GM12878 (cell line): ENCODE measurements around the gene FRMD3. TPM values are rescaled to one million over a fixed set of nuclear protein-coding genes. Genes with fewer than 3 reads are reported as not detected.

Source experiments
- ATAC-seq: fragments of 200-7000 bp; cut with Tn5 transposase; 3 replicates; pipeline ENCODE4 v1.9.1; 2020; ENCODE audit warnings: mild to moderate bottlenecking, moderate library complexity
- BruUV-seq: library from RNA; stranded (reverse); fragments of 400-500 nt; replicated peaks from 2 replicates; lab custom pipeline; 2021; lab: Mats Ljungman, UMichigan
- CTCF ChIA-PET: fragments of 300-600 bp; sonication (Branson Sonifier 250); formaldehyde crosslinking; extraction: SDS; loops from one replicate; lab custom pipeline; 2021; ENCODE audit warnings: inconsistent platforms; lab: Yijun Ruan, JAX
- POLR2A ChIA-PET: fragments of 350-600 bp; formaldehyde crosslinking; extraction: SDS; loops from one replicate; lab custom pipeline; 2021; ENCODE audit warnings: inconsistent platforms; lab: Charles Lee
- RAD21 ChIA-PET: fragments of 300-600 bp; sonication (Branson Sonifier 250); formaldehyde crosslinking; loops from one replicate; lab custom pipeline; 2023; ENCODE audit warnings: antibody characterized with exemption; ENCODE audit not compliant: unreplicated experiment; lab: Charles Lee
- SMC1A ChIA-PET: fragments of 300-600 bp; sonication (Branson Sonifier 250); formaldehyde crosslinking; loops from one replicate; lab custom pipeline; 2023; ENCODE audit not compliant: unreplicated experiment, uncharacterized antibody; lab: Charles Lee
- DNase-seq: peaks from one replicate; pipeline ENCODE4 v3.0.0-alpha.2; 2011; ENCODE audit warnings: low read depth, low spot score
- FAIRE-seq: peaks from 3 replicates; lab custom pipeline; 2011; peaks lifted over from hg19 to GRCh38; lab: Jason Lieb, UNC
- H2AFZ ChIP-seq: 2 replicates; pipeline ENCODE4 v1.6.0; 2011; ENCODE audit warnings: low read depth, low read length, control low read depth; ENCODE audit not compliant: control insufficient read depth
- H3K27ac ChIP-seq: 2 replicates; pipeline ENCODE4 v1.5.1; 2011; ENCODE audit warnings: control low read depth; ENCODE audit not compliant: control insufficient read depth, insufficient read depth
- H3K27me3 ChIP-seq, 2 experiments: replicated peaks in 1 of 2; 2 replicates each; pipeline versions ENCODE4 v1.6.0 to v1.6.1; 2011; ENCODE audit warnings: low read length in 1 of 2; ENCODE audit not compliant: control insufficient read depth in 2 of 2, insufficient read depth in 2 of 2
- H3K36me3 ChIP-seq, 2 experiments: 2 replicates each; pipeline ENCODE4 v1.5.1; 2011; ENCODE audit warnings: low read length in 1 of 2; ENCODE audit not compliant: control insufficient read depth in 2 of 2, insufficient read depth in 2 of 2
- H3K4me1 ChIP-seq: 2 replicates; pipeline ENCODE4 v1.6.1; 2011; ENCODE audit warnings: mild to moderate bottlenecking, low read length, moderate library complexity, mixed read lengths; ENCODE audit not compliant: control insufficient read depth, insufficient read depth
- H3K4me2 ChIP-seq: 2 replicates; pipeline ENCODE4 v1.6.0; 2011; ENCODE audit warnings: control low read depth; ENCODE audit not compliant: control insufficient read depth, insufficient read depth
- H3K4me3 ChIP-seq: fragments of 200-600 bp; sonication (generic); 2 replicates; pipeline ENCODE4 v1.5.1; 2016
- H3K79me2 ChIP-seq: 2 replicates; pipeline ENCODE4 v1.6.0; 2011; ENCODE audit warnings: low read length; ENCODE audit not compliant: control insufficient read depth, insufficient read depth
- H3K9ac ChIP-seq: 2 replicates; pipeline ENCODE4 v1.8.0; 2011; ENCODE audit warnings: low read length, control low read depth, mixed read lengths; ENCODE audit not compliant: control insufficient read depth, insufficient read depth
- H3K9me3 ChIP-seq: replicated peaks from 3 replicates; pipeline ENCODE4 v1.5.1; 2011; ENCODE audit warnings: mild to moderate bottlenecking, low read length; ENCODE audit not compliant: control insufficient read depth, insufficient read depth
- H4K20me1 ChIP-seq: 2 replicates; pipeline ENCODE4 v1.6.0; 2011; ENCODE audit not compliant: control insufficient read depth, insufficient read depth
- BRCA1 ChIP-seq: IDR thresholded peaks from 2 replicates; pipeline ENCODE4 v1.6.1; 2011; ENCODE audit warnings: low read depth, low read length, improper control_type of control experiment
- CBX3 ChIP-seq: fragments of 200-600 bp; sonication (generic); IDR thresholded peaks from 2 replicates; pipeline ENCODE4 v1.6.1; 2016; ENCODE audit warnings: low read depth, borderline replicate concordance
- CHD1 ChIP-seq: IDR thresholded peaks from 2 replicates; pipeline ENCODE4 v1.6.1; 2012; ENCODE audit warnings: low read depth, low read length, improper control_type of control experiment
- CHD2 ChIP-seq: IDR thresholded peaks from 2 replicates; pipeline ENCODE4 v1.6.1; 2011; ENCODE audit warnings: low read depth, low read length, improper control_type of control experiment, borderline replicate concordance
- CREB1 ChIP-seq: IDR thresholded peaks from 2 replicates; pipeline ENCODE4 v1.6.1; 2012; ENCODE audit warnings: low read depth, mild to moderate bottlenecking, inconsistent platforms
- CREM ChIP-seq: IDR thresholded peaks from 2 replicates; pipeline ENCODE4 v1.6.1; 2014; ENCODE audit warnings: antibody characterized with exemption, low read depth
- NBN ChIP-seq: fragments of 450-650 bp; IDR thresholded peaks from 2 replicates; pipeline ENCODE4 v1.6.1; 2016
- NFYB ChIP-seq: IDR thresholded peaks from 2 replicates; pipeline ENCODE4 v1.6.1; 2011; ENCODE audit warnings: low read depth, mild to moderate bottlenecking, low read length, improper control_type of control experiment, moderate library complexity; ENCODE audit not compliant: insufficient read depth
- PAX8 ChIP-seq: fragments of 450-650 bp; IDR thresholded peaks from 2 replicates; pipeline ENCODE4 v1.6.1; 2017; ENCODE audit warnings: mild to moderate bottlenecking, moderate library complexity
- RBBP5 ChIP-seq: fragments of 200-600 bp; sonication (generic); conservative IDR thresholded peaks from 2 replicates; pipeline ENCODE4 v1.6.1; 2016
- SIN3A ChIP-seq: IDR thresholded peaks from 2 replicates; pipeline ENCODE4 v1.6.1; 2012; ENCODE audit warnings: low read depth, low read length, improper control_type of control experiment
- TCF7 ChIP-seq: IDR thresholded peaks from 2 replicates; pipeline ENCODE4 v1.6.1; 2014; ENCODE audit warnings: antibody characterized with exemption, borderline replicate concordance
- ZNF687 ChIP-seq: fragments of 450-650 bp; IDR thresholded peaks from 2 replicates; pipeline ENCODE4 v1.6.1; 2017; ENCODE audit warnings: mild to moderate bottlenecking, moderate library complexity
- WGBS: methylation state at CpG from one replicate; pipeline ENCODE4 v1.1.6; 2016; ENCODE audit warnings: low lambda C conversion rate; ENCODE audit not compliant: insufficient replicate concordance, insufficient coverage; ENCODE audit errors: missing lambda C conversion rate; 5-methylcytosine and 5-hydroxymethylcytosine counted together
- in situ Hi-C: fragments of 300-500 bp; cut with MboI; formaldehyde crosslinking; loops from 9 replicates; pipeline ENCODE4 v1.14.3; 2018; ENCODE audit warnings: mixed read lengths
- intact Hi-C: fragments of 100-400 bp; cut with micrococcal nuclease; formaldehyde crosslinking; loops from one replicate; pipeline ENCODE4 v1.14.2; 2022; ENCODE audit not compliant: unreplicated experiment
- polyA plus RNA-seq, 11 experiments: library from polyadenylated mRNA; depleted of rRNA in 4 of 11; unstranded in 6 of 11; stranded (reverse) in 5 of 11; fragments of >200 nt; fragmentation: Nextera tagmentation in 4 of 11; fragmentation: Illumina TruSeq in 1 of 11; extraction: Ambion mirVana in 4 of 11; extraction: Trizol in 1 of 11; gene quantifications; 1 replicate in 1 of 11; 2 replicates in 10 of 11; pipeline versions ENCODE4 v1.2.1 to v1.2.3, GENCODE V29; 2011 to 2016; ENCODE audit warnings: inconsistent platforms in 2 of 11, missing spikeins in 2 of 11, low read depth in 1 of 11
- total RNA-seq, 4 experiments: library from RNA; depleted of rRNA in 3 of 4; stranded (reverse); fragments of >200 nt in 3 of 4; fragmentation: Illumina TruSeq in 1 of 4; extraction: Trizol in 1 of 4; gene quantifications; 2 replicates each; pipeline versions ENCODE4 v1.2.1 to v1.2.3, GENCODE V29; 2013 to 2021
- TF ChIP-seq, protein P1 (sequence below): fragments of 450-650 bp; IDR thresholded peaks from 2 replicates; pipeline ENCODE4 v1.6.1; 2018; ENCODE audit warnings: mild to moderate bottlenecking, low read depth, moderate library complexity; ENCODE audit not compliant: partially characterized antibody
- TF ChIP-seq, protein P2 (sequence below): fragments of 450-650 bp; IDR thresholded peaks from 2 replicates; pipeline ENCODE4 v1.6.1; 2017; ENCODE audit warnings: mild to moderate bottlenecking, moderate library complexity

Gene FRMD3
- total and polyA plus RNA-seq, 10 of the 15 experiments (the other 5 are each of a cell fraction or from before 2014, with no cell fraction given) = 0.04 to 0.68 (median 0.21) TPM; not detected in 1

DNA sequence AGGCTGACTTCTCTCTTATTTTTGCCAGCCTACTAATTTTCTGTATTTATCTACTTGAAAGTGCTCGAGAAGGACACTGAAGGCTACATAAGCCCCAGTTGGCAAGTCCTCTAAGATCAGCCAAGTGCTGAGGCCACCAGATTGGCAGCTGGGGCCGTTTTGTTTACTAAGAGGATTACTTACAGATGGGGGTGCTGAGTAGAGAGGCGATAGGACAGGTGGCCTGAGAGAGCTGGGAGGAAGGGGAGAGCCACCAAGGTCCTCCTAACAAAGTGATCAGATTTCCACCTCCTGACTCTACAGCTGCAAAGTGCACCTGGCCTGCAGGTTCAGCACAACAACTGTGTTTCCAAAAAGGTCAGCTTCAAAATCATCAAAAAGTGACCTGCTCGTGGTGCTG lies 32.9 kb downstream of the FRMD3 start:
- Histone ChIP-seq H3K36me3 (no peaks in the 10 kb centered on the region), H3K27me3 (no peaks in the 10 kb centered on the region), H3K4me3 (no peak overlapping the region), H3K4me1 (no peaks in the 10 kb centered on the region), H2AFZ (no peak overlapping the region), H3K9me3 (no peaks in the 10 kb centered on the region), H3K9ac (no peak overlapping the region), H3K27ac (no peak overlapping the region), H4K20me1 (no peaks in the 10 kb centered on the region), H3K4me2 (no peak overlapping the region), H3K79me2 (no peaks in the 10 kb centered on the region)
- intact Hi-C loops = no loop called here
- in situ Hi-C loops = no loop called here
- ATAC-seq (no peak), FAIRE-seq (no peak), DNase-seq (no peak)
- CTCF ChIA-PET = interaction anchor here (1.0 to 1.4 kb wide), 3 partner anchors 10 to 170 kb away, joined by 3 to 4 read pairs (median 4); no protein-coding TSS in a partner anchor
- BruUV-seq = no TSS peak
- WGBS = 9% methylated on average over 4 of the region's 4 CpGs
- TF ChIP-seq CREM (no peak), PAX8 (no peak), ZNF687 (no peak), SIN3A (no peak), RBBP5 (no peak), CHD2 (no peak), CHD1 (no peak), BRCA1 (no peak), TCF7 (no peak), NBN (no peak), CBX3 (no peak), NFYB (no peak), CREB1 (no peak)
- TF ChIP-seq, protein P1, sequence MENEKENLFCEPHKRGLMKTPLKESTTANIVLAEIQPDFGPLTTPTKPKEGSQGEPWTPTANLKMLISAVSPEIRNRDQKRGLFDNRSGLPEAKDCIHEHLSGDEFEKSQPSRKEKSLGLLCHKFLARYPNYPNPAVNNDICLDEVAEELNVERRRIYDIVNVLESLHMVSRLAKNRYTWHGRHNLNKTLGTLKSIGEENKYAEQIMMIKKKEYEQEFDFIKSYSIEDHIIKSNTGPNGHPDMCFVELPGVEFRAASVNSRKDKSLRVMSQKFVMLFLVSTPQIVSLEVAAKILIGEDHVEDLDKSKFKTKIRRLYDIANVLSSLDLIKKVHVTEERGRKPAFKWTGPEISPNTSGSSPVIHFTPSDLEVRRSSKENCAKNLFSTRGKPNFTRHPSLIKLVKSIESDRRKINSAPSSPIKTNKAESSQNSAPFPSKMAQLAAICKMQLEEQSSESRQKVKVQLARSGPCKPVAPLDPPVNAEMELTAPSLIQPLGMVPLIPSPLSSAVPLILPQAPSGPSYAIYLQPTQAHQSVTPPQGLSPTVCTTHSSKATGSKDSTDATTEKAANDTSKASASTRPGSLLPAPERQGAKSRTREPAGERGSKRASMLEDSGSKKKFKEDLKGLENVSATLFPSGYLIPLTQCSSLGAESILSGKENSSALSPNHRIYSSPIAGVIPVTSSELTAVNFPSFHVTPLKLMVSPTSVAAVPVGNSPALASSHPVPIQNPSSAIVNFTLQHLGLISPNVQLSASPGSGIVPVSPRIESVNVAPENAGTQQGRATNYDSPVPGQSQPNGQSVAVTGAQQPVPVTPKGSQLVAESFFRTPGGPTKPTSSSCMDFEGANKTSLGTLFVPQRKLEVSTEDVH = no peak
- TF ChIP-seq, protein P2, sequence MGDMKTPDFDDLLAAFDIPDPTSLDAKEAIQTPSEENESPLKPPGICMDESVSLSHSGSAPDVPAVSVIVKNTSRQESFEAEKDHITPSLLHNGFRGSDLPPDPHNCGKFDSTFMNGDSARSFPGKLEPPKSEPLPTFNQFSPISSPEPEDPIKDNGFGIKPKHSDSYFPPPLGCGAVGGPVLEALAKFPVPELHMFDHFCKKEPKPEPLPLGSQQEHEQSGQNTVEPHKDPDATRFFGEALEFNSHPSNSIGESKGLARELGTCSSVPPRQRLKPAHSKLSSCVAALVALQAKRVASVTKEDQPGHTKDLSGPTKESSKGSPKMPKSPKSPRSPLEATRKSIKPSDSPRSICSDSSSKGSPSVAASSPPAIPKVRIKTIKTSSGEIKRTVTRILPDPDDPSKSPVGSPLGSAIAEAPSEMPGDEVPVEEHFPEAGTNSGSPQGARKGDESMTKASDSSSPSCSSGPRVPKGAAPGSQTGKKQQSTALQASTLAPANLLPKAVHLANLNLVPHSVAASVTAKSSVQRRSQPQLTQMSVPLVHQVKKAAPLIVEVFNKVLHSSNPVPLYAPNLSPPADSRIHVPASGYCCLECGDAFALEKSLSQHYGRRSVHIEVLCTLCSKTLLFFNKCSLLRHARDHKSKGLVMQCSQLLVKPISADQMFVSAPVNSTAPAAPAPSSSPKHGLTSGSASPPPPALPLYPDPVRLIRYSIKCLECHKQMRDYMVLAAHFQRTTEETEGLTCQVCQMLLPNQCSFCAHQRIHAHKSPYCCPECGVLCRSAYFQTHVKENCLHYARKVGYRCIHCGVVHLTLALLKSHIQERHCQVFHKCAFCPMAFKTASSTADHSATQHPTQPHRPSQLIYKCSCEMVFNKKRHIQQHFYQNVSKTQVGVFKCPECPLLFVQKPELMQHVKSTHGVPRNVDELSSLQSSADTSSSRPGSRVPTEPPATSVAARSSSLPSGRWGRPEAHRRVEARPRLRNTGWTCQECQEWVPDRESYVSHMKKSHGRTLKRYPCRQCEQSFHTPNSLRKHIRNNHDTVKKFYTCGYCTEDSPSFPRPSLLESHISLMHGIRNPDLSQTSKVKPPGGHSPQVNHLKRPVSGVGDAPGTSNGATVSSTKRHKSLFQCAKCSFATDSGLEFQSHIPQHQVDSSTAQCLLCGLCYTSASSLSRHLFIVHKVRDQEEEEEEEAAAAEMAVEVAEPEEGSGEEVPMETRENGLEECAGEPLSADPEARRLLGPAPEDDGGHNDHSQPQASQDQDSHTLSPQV = no peak
- SMC1A ChIA-PET = interaction anchor here (1.1 to 1.2 kb wide), 2 partner anchors 9 to 30 kb away, joined by 3 read pairs; no protein-coding TSS in a partner anchor
- POLR2A ChIA-PET = no interaction called here
- RAD21 ChIA-PET = no interaction called here
